ENCODE measurements around the gene WDFY4. TPM values are rescaled to one million over a fixed set of nuclear protein-coding genes. Genes with fewer than 3 reads are reported as not detected.

The WDFY4 gene
- total RNA-seq, 2 experiments from 2014 or later, result 0.90 to 1.1 TPM

GRCh38 chr10:48879451-48879850 is 194.8 kb downstream of the WDFY4 start:
- DNase-seq (no peak), ATAC-seq (no peak)
- POLR2A ChIA-PET, result no interaction called here
- no peak for TF ChIP-seq CTCF (IDR thresholded peaks at IDR 0.05)
- Mint-ChIP-seq H3K27ac (no peak overlapping the region), H3K4me3 (no peak overlapping the region), H3K9me3 (no peaks in the 10 kb centered on the region), H3K27me3 (peaks cover 3% of the 10 kb centered on the region), H3K4me1 (ENCODE audit: low read depth) (no peaks in the 10 kb centered on the region), H3K36me3 (ENCODE audit: low read depth) (no peaks in the 10 kb centered on the region)
- CTCF ChIA-PET, result no interaction called here
- intact Hi-C loops (cut with micrococcal nuclease), result no loop called here

- intact Hi-C loops (cut with micrococcal nuclease), result no loop called here
- ChIA-PET POLR2A (no interaction called here), CTCF (no interaction called here)
- DNase-seq (no peak), ATAC-seq (no peak)
- Mint-ChIP-seq H3K9me3 (no peaks in the 10 kb centered on the region), H3K4me1 (ENCODE audit: low read depth) (no peaks in the 10 kb centered on the region), H3K27ac (no peak overlapping the region), H3K4me3 (no peak overlapping the region), H3K36me3 (ENCODE audit: low read depth) (no peaks in the 10 kb centered on the region), H3K27me3 (no peaks in the 10 kb centered on the region)
- no peak for TF ChIP-seq CTCF (IDR thresholded peaks at IDR 0.05)
These were observed 195.5 kb downstream of the WDFY4 start for GRCh38 chr10:48880016-48880705.

GRCh38 chr10:48881937-48882336 is 197.3 kb downstream of the WDFY4 start:
- ATAC-seq (no peak), DNase-seq (no peak)
- H3K9me3 Mint-ChIP-seq, result no peaks in the 10 kb centered on the region
- TF ChIP-seq CTCF (IDR thresholded peaks at IDR 0.05), result no peak
- no peak overlapping the region for H3K4me3 Mint-ChIP-seq
- no peak overlapping the region for H3K27ac Mint-ChIP-seq
- no peaks in the 10 kb centered on the region for H3K4me1 Mint-ChIP-seq (ENCODE audit: low read depth)
- H3K27me3 Mint-ChIP-seq, result no peaks in the 10 kb centered on the region
- ChIA-PET POLR2A (no interaction called here), CTCF (no interaction called here)
- intact Hi-C loops (cut with micrococcal nuclease), result no loop called here
- no peaks in the 10 kb centered on the region for H3K36me3 Mint-ChIP-seq (ENCODE audit: low read depth)

GRCh38 chr10:48882881-48883280 is 198.2 kb downstream of the WDFY4 start:
- DNase-seq (no peak), ATAC-seq (no peak)
- Mint-ChIP-seq H3K4me3 (no peak overlapping the region), H3K36me3 (ENCODE audit: low read depth) (no peaks in the 10 kb centered on the region), H3K27me3 (no peaks in the 10 kb centered on the region), H3K4me1 (ENCODE audit: low read depth) (no peaks in the 10 kb centered on the region), H3K27ac (no peak overlapping the region), H3K9me3 (no peaks in the 10 kb centered on the region)
- CTCF ChIA-PET, result no interaction called here
- POLR2A ChIA-PET, result no interaction called here
- intact Hi-C loops (cut with micrococcal nuclease), result no loop called here
- no peak for TF ChIP-seq CTCF (IDR thresholded peaks at IDR 0.05)

- POLR2A ChIA-PET, result no interaction called here
- Mint-ChIP-seq H3K9me3 (no peaks in the 10 kb centered on the region), H3K4me3 (no peak overlapping the region), H3K36me3 (ENCODE audit: low read depth) (no peaks in the 10 kb centered on the region), H3K27ac (no peak overlapping the region), H3K27me3 (no peaks in the 10 kb centered on the region), H3K4me1 (ENCODE audit: low read depth) (no peaks in the 10 kb centered on the region)
- TF ChIP-seq CTCF (IDR thresholded peaks at IDR 0.05), result no peak
- CTCF ChIA-PET, result no interaction called here
- intact Hi-C loops (cut with micrococcal nuclease), result no loop called here
- ATAC-seq (no peak), DNase-seq (no peak)
These were observed 199.0 kb downstream of the WDFY4 start for GRCh38 chr10:48883701-48884100.

Data from activated CD8-positive, alpha-beta T cell treated with anti-CD3 and anti-CD28 coated beads for 36 hours (primary cell).